ENCODE results near the gene UBTF. TPM values are rescaled to one million over a fixed set of nuclear protein-coding genes. Genes with fewer than 3 reads are reported as not detected.
A peak's percentile ranks its signal among the peaks of the same experiment; 100 is the strongest.

The UBTF gene
- total RNA-seq, 1 donor from 2014 or later: 23.7 TPM

- Mint-ChIP-seq H3K4me1 (peaks cover 19% of the 10 kb centered on the region), H3K27ac (no peak overlapping the region), H3K36me3 (peaks cover 13% of the 10 kb centered on the region), H3K27me3 (ENCODE audit: insufficient read depth, low read depth) (peaks cover 4% of the 10 kb centered on the region), H3K4me3 (no peak overlapping the region), H3K9me3 (no peaks in the 10 kb centered on the region)
- Histone ChIP-seq H3K9me3 (ENCODE audit: low read depth) (no peaks in the 10 kb centered on the region), H3K9ac (no peak overlapping the region), H3K27me3 (no peaks in the 10 kb centered on the region), H3K79me2 (ENCODE audit: low read depth) (peaks cover 43% of the 10 kb centered on the region), H3K4me2 (no peak overlapping the region), H4K20me1 (ENCODE audit: low read depth) (peaks cover 45% of the 10 kb centered on the region), H3K4me3 (no peak overlapping the region), H3F3A (ENCODE audit: low read depth) (peaks cover 28% of the 10 kb centered on the region), H2AFZ (replicated peaks) (no peak overlapping the region), H3K27ac (no peak overlapping the region), H3K4me1 (peaks cover 5% of the 10 kb centered on the region), H3K36me3 (no peaks in the 10 kb centered on the region)
- TF ChIP-seq EZH2 (IDR thresholded peaks at IDR 0.05) (no peak), CTCF (IDR thresholded peaks at IDR 0.05) (no peak), EZH2phosphoT487 (IDR thresholded peaks at IDR 0.05) (no peak)
- no peak for DNase-seq (ENCODE audit: low spot score)
Observed at GRCh38 chr17:44214896-44215295, 4.6 kb downstream of the UBTF start.

- Histone ChIP-seq H3K4me2 (no peak overlapping the region), H2AFZ (replicated peaks) (no peak overlapping the region), H4K20me1 (ENCODE audit: low read depth) (peaks cover 48% of the 10 kb centered on the region), H3K4me3 (no peak overlapping the region), H3K27ac (no peak overlapping the region), H3K36me3 (no peaks in the 10 kb centered on the region), H3K79me2 (ENCODE audit: low read depth) (peaks cover 35% of the 10 kb centered on the region), H3K4me1 (peaks cover 5% of the 10 kb centered on the region), H3K27me3 (no peaks in the 10 kb centered on the region), H3F3A (ENCODE audit: low read depth) (peaks cover 29% of the 10 kb centered on the region), H3K9me3 (ENCODE audit: low read depth) (no peaks in the 10 kb centered on the region), H3K9ac (no peak overlapping the region)
- Mint-ChIP-seq H3K4me1 (peaks cover 19% of the 10 kb centered on the region), H3K36me3 (peaks cover 16% of the 10 kb centered on the region), H3K27me3 (ENCODE audit: insufficient read depth, low read depth) (peaks cover 4% of the 10 kb centered on the region), H3K4me3 (peak overlapping the region; percentile 23), H3K27ac (no peak overlapping the region), H3K9me3 (no peaks in the 10 kb centered on the region)
- TF ChIP-seq EZH2 (IDR thresholded peaks at IDR 0.05) (no peak), CTCF (IDR thresholded peaks at IDR 0.05) (no peak), EZH2phosphoT487 (IDR thresholded peaks at IDR 0.05) (no peak)
- DNase-seq (ENCODE audit: low spot score): no peak
Observed at GRCh38 chr17:44214230-44214494, 5.3 kb downstream of the UBTF start.

- Histone ChIP-seq H3F3A (ENCODE audit: low read depth) (peaks cover 28% of the 10 kb centered on the region), H2AFZ (replicated peaks) (no peak overlapping the region), H3K9me3 (ENCODE audit: low read depth) (no peaks in the 10 kb centered on the region), H3K9ac (no peak overlapping the region), H3K4me2 (no peak overlapping the region), H3K27me3 (no peaks in the 10 kb centered on the region), H4K20me1 (ENCODE audit: low read depth) (peaks cover 51% of the 10 kb centered on the region), H3K79me2 (ENCODE audit: low read depth) (peaks cover 30% of the 10 kb centered on the region), H3K36me3 (peaks cover under 1% of the 10 kb centered on the region), H3K27ac (no peak overlapping the region), H3K4me1 (peaks cover 5% of the 10 kb centered on the region), H3K4me3 (no peak overlapping the region)
- Mint-ChIP-seq H3K4me1 (peaks cover 19% of the 10 kb centered on the region), H3K9me3 (no peaks in the 10 kb centered on the region), H3K36me3 (peaks cover 17% of the 10 kb centered on the region), H3K27ac (no peak overlapping the region), H3K4me3 (peak overlapping the region; percentile 23), H3K27me3 (ENCODE audit: insufficient read depth, low read depth) (peaks cover 4% of the 10 kb centered on the region)
- TF ChIP-seq EZH2 (IDR thresholded peaks at IDR 0.05): no peak
- TF ChIP-seq EZH2phosphoT487 (IDR thresholded peaks at IDR 0.05): no peak
- no peak for TF ChIP-seq CTCF (IDR thresholded peaks at IDR 0.05)
- DNase-seq (ENCODE audit: low spot score): no peak
Observed at GRCh38 chr17:44213403-44214229, 5.9 kb downstream of the UBTF start.

Data from neural progenitor cell (in vitro differentiated cells).